Natural killer cell (primary cell): ENCODE measurements around the gene IFITM1. TPM values are rescaled to one million over a fixed set of nuclear protein-coding genes. Genes with fewer than 3 reads are reported as not detected.

Experiments
- ATAC-seq, 3 donors: fragments of 150-1000 bp in 2 of 3; fragments of 200-7000 bp in 1 of 3; cut with Tn5 transposase; 1 replicate in 1 of 3; 2 replicates in 2 of 3; pipeline ENCODE4 v1.10.0; 2021; ENCODE audit warnings: mild to moderate bottlenecking in 2 of 3, moderate library complexity in 2 of 3
- DNase-seq, 2 donors: peaks; one replicate each; pipeline versions ENCODE4 v3.0.0 to v3.0.0-alpha.2; 2013 to 2021; ENCODE audit warnings: mixed read lengths in 1 of 2
- H3K27ac ChIP-seq: one replicate; pipeline ENCODE4 v1.5.1; 2013; ENCODE audit warnings: mild to moderate bottlenecking, low read length
- H3K27me3 ChIP-seq: one replicate; pipeline ENCODE4 v1.6.1; 2013; ENCODE audit warnings: low read length; ENCODE audit not compliant: control insufficient read depth, insufficient read depth
- H3K36me3 ChIP-seq: one replicate; pipeline ENCODE4 v1.6.1; 2013; ENCODE audit warnings: low read length; ENCODE audit not compliant: control insufficient read depth, insufficient read depth
- H3K4me1 ChIP-seq: one replicate; pipeline ENCODE4 v1.6.1; 2013; ENCODE audit warnings: low read length; ENCODE audit not compliant: control insufficient read depth, insufficient read depth
- H3K4me3 ChIP-seq: one replicate; pipeline ENCODE4 v1.5.1; 2013; ENCODE audit warnings: low read length
- H3K9me3 ChIP-seq: one replicate; pipeline ENCODE4 v1.6.1; 2013; ENCODE audit warnings: low read length; ENCODE audit not compliant: control insufficient read depth, insufficient read depth
- H3K27ac Mint-ChIP-seq, 2 donors: one replicate each; pipeline ENCODE4 v1.8.0; 2022; ENCODE audit warnings: mild to moderate bottlenecking in 2 of 2, mixed read lengths in 2 of 2, moderate library complexity in 1 of 2
- H3K27me3 Mint-ChIP-seq, 2 donors: one replicate each; pipeline ENCODE4 v1.8.0; 2022; ENCODE audit warnings: low read depth in 2 of 2, mixed read lengths in 2 of 2
- H3K36me3 Mint-ChIP-seq: one replicate; pipeline ENCODE4 v1.8.0; 2022; ENCODE audit warnings: mixed read lengths
- H3K4me1 Mint-ChIP-seq, 2 donors: one replicate each; pipeline ENCODE4 v1.8.0; 2022; ENCODE audit warnings: mixed read lengths in 2 of 2
- H3K4me3 Mint-ChIP-seq: one replicate; pipeline ENCODE4 v1.8.0; 2022; ENCODE audit warnings: mild to moderate bottlenecking, moderate library complexity, mixed read lengths
- H3K9me3 Mint-ChIP-seq, 2 donors: one replicate each; pipeline ENCODE4 v1.8.0; 2022; ENCODE audit warnings: mixed read lengths in 2 of 2
- WGBS: methylation state at CpG from one replicate; pipeline ENCODE4 v1.1.7; 2013; ENCODE audit warnings: missing lambda C conversion rate; ENCODE audit not compliant: insufficient coverage; 5-methylcytosine and 5-hydroxymethylcytosine counted together
- intact Hi-C: fragments of 100-400 bp; cut with micrococcal nuclease; formaldehyde crosslinking; loops from one replicate; pipeline ENCODE4 v1.14.2; 2022
- total RNA-seq, 4 donors: library from RNA; stranded (reverse); fragments of 120-200 nt in 1 of 4; gene quantifications; one replicate each; pipeline versions ENCODE4 v1.2.3 to v1.2.4, GENCODE V29; 2013 to 2022
- TF ChIP-seq, protein P1 (sequence below): fragments of 200-600 bp; IDR thresholded peaks from one replicate; pipeline ENCODE4 v1.8.0; 2022; ENCODE audit warnings: antibody characterized with exemption

Gene IFITM1
- total RNA-seq, 3 donors from 2014 or later (not counting 1 experiment from before 2014, with no cell fraction given) = 540 to 809 (median 710) TPM

DNA sequence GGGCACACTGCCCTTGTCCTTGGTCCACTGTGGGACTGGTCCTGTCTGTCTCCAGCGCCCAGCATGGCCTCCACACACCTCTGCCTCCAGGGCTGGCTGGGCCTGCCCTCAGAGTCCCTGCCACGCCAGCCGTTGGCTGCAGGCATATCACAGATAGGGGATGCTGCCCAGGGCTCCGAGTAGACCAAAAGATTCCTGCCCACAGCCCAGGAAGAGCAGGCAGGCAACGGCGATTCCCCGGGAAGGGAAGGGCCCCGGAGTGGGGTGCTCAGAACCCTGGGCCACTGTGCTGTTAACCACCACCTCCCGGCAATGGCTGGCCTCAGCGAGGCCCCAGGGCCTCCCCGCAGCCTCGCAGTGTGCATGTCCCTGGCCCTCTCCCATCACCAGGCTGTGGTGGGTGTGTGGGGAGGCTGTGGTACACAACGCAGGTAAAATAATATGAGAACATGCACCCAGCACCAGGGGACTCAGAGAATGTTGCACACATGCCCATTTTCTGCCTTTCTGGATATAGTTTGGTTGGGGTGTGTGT is 16.7 kb upstream of the IFITM1 start:
- peaks cover 25% of the 10 kb centered on the region for H3K36me3 ChIP-seq
- no peaks in the 10 kb centered on the region for H3K27me3 Mint-ChIP-seq
- no peak overlapping the region for H3K4me3 ChIP-seq
- peaks cover 53% of the 10 kb centered on the region for H3K4me1 ChIP-seq
- no peaks in the 10 kb centered on the region for H3K9me3 ChIP-seq
- H3K36me3 Mint-ChIP-seq = no peaks in the 10 kb centered on the region
- H3K27ac ChIP-seq = peak overlapping the region; percentile 63
- ATAC-seq = peak; percentile 18 to 35 (median 31)
- TF ChIP-seq, protein P1, sequence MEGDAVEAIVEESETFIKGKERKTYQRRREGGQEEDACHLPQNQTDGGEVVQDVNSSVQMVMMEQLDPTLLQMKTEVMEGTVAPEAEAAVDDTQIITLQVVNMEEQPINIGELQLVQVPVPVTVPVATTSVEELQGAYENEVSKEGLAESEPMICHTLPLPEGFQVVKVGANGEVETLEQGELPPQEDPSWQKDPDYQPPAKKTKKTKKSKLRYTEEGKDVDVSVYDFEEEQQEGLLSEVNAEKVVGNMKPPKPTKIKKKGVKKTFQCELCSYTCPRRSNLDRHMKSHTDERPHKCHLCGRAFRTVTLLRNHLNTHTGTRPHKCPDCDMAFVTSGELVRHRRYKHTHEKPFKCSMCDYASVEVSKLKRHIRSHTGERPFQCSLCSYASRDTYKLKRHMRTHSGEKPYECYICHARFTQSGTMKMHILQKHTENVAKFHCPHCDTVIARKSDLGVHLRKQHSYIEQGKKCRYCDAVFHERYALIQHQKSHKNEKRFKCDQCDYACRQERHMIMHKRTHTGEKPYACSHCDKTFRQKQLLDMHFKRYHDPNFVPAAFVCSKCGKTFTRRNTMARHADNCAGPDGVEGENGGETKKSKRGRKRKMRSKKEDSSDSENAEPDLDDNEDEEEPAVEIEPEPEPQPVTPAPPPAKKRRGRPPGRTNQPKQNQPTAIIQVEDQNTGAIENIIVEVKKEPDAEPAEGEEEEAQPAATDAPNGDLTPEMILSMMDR = no peak
- peak overlapping the region; percentile 70 for H3K4me3 Mint-ChIP-seq
- WGBS = 59% methylated on average over 13 of the region's 13 CpGs
- no peak for DNase-seq
- no peaks in the 10 kb centered on the region for H3K9me3 Mint-ChIP-seq
- intact Hi-C loops = no loop called here
- peak overlapping the region; percentile 65 to 76 for H3K27ac Mint-ChIP-seq
- H3K4me1 Mint-ChIP-seq = peaks cover 12 to 15% of the 10 kb centered on the region in 2 donors
- H3K27me3 ChIP-seq = no peaks in the 10 kb centered on the region

DNA sequence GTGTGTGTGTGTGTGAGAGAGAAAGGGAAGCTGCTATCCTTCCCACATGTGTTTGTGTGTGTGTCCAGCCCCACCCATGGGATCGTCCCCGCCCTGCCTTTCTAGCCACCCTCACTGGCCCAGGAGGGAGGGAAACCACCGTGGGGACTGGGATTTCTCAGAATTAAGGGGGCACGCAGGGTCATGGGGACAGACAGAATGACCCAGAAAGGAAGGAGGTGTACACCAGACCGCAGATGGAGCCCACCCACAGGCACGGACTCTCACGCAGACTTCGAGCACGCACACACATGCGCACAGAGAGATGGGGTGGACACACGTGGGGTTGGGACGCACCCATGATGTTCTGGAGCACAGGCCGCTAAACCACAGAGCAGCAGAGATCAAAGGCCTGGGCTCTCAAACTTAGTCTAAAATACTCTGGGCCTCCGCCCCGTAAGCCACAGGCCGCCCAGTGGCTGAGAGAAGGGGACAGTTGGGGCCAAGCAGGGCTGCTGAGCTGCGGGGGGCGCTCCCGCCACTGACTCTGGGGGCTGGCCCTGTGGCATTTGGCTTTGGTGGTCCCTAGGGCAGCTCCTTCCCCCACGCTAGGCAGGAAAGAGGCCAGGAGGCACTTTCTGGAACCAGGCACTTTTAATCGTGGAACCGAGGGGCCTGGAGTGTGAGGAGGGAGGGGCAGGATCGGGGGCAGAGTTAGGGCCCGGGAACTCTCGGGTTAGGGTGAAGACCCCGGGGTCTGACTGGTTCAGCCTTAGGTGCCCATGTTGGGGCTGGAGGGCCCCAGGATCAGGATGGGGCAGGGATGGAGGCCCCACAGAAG is 16.0 kb upstream of the IFITM1 start:
- intact Hi-C loops = no loop called here
- H3K36me3 Mint-ChIP-seq = no peaks in the 10 kb centered on the region
- H3K4me1 Mint-ChIP-seq = peaks cover 16 to 17% of the 10 kb centered on the region in 2 donors
- peak overlapping the region; percentile 65 to 76 for H3K27ac Mint-ChIP-seq
- ATAC-seq (peak; percentile 69 to 83 (median 81)), DNase-seq (peak in 1 of 2 donors; percentile 75)
- H3K4me1 ChIP-seq = peaks cover 47% of the 10 kb centered on the region
- H3K9me3 Mint-ChIP-seq = no peaks in the 10 kb centered on the region
- no peaks in the 10 kb centered on the region for H3K9me3 ChIP-seq
- no peaks in the 10 kb centered on the region for H3K27me3 ChIP-seq
- H3K4me3 Mint-ChIP-seq = peak overlapping the region; percentile 70
- H3K27ac ChIP-seq = peak overlapping the region; percentile 63
- no peak overlapping the region for H3K4me3 ChIP-seq
- H3K36me3 ChIP-seq = peaks cover 22% of the 10 kb centered on the region
- TF ChIP-seq, protein P1 = no peak
- 41% methylated on average over 26 of the region's 26 CpGs for WGBS
- no peaks in the 10 kb centered on the region for H3K27me3 Mint-ChIP-seq

DNA sequence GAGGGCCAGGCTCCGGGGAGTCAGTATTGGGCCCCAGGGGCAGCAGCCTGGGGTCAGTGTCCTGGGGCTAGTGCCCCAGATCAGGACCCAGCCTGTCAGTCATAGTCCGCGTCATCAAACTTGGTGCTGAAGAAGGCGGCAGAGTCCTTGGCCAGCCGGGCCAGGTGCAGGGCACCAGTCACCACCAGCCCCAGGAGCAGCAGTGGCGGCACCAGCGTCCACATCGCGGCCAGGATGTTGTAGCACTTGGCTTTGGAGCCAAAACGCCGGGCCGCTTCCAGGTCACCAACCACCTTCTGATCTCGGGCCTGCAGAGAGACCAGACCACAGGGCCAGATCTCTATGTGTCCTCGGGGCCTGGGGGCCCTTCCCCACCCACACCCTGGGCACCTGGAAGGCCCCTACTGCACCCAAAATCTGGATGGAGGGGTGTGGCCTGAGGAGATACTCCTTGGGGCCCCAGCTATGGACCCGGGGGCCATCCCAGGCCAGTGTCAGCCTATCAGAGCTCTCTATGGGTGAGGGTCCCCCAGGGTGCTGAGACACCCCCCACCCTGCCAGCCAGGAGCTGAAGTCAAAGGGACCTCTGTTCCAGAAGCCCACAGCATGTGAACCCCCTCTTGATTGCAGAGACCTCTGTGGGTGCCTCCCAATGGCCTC is 15.3 kb upstream of the IFITM1 start:
- no peak for DNase-seq
- H3K36me3 Mint-ChIP-seq = no peaks in the 10 kb centered on the region
- H3K9me3 ChIP-seq = no peaks in the 10 kb centered on the region
- no peaks in the 10 kb centered on the region for H3K27me3 Mint-ChIP-seq
- TF ChIP-seq, protein P1 = no peak
- peak overlapping the region; percentile 63 for H3K27ac ChIP-seq
- peak overlapping the region in 1 of 2 donors; percentile 76 for H3K27ac Mint-ChIP-seq
- H3K4me3 Mint-ChIP-seq = no peak overlapping the region
- 67% methylated on average over 15 of the region's 15 CpGs for WGBS
- H3K4me1 ChIP-seq = peaks cover 47% of the 10 kb centered on the region
- peaks cover 19 to 20% of the 10 kb centered on the region in 2 donors for H3K4me1 Mint-ChIP-seq
- peaks cover 16% of the 10 kb centered on the region for H3K36me3 ChIP-seq
- no peak overlapping the region for H3K4me3 ChIP-seq
- ATAC-seq = peak in 1 of 3 donors; percentile 9
- H3K27me3 ChIP-seq = no peaks in the 10 kb centered on the region
- intact Hi-C loops = no loop called here
- H3K9me3 Mint-ChIP-seq = no peaks in the 10 kb centered on the region
